Body of pancreas (tissue), 4 donors: Measurements from ENCODE around the gene PTPA. TPM values are rescaled to one million over a fixed set of nuclear protein-coding genes. Genes with fewer than 3 reads are reported as not detected.
A peak's percentile ranks its signal among the peaks of the same experiment; 100 is the strongest.

Experiments
- ATAC-seq: fragments of 150-250 bp; one replicate; pipeline ENCODE4 v1.9.1; 2016
- DNase-seq, 4 donors: peaks; one replicate each; pipeline ENCODE4 v3.0.0-alpha.2; 2019
- H3K27ac ChIP-seq, 4 donors: fragments of 200-600 bp; sonication (generic); 1 replicate in 3 of 4; 2 replicates in 1 of 4; pipeline versions ENCODE4 v1.5.1 to v1.6.1; 2016 to 2019; ENCODE audit warnings: mild to moderate bottlenecking in 1 of 4, mixed read lengths in 1 of 4, moderate library complexity in 1 of 4
- H3K27me3 ChIP-seq, 2 donors: fragments of 200-600 bp; sonication (generic); one replicate each; pipeline ENCODE4 v1.6.0; 2016; ENCODE audit warnings: mild to moderate bottlenecking in 1 of 2
- H3K36me3 ChIP-seq, 2 donors: fragments of 200-600 bp; sonication (generic); replicated peaks in 1 of 2; 2 replicates each; pipeline ENCODE4 v1.5.1; 2016; ENCODE audit warnings: low read depth in 2 of 2; ENCODE audit not compliant: insufficient read depth in 1 of 2
- H3K4me1 ChIP-seq: fragments of 200-600 bp; sonication (generic); one replicate; pipeline ENCODE4 v1.6.0; 2016
- H3K4me3 ChIP-seq, 2 donors: fragments of 200-600 bp; sonication (generic); 1 replicate in 1 of 2; 2 replicates in 1 of 2; pipeline ENCODE4 v1.5.1; 2016 to 2019
- H3K9me3 ChIP-seq, 3 donors: fragments of 200-600 bp; sonication (generic); 1 replicate in 2 of 3; 2 replicates in 1 of 3; pipeline ENCODE4 v1.5.1; 2016
- CTCF ChIP-seq, 7 experiments: fragments of 450-650 bp in 4 of 7; fragments of 200-600 bp in 3 of 7; sonication (generic) in 3 of 7; IDR thresholded peaks; one replicate each; pipeline ENCODE4 v1.5.1; 2016 to 2019; ENCODE audit warnings: antibody characterized with exemption in 7 of 7
- POLR2A ChIP-seq, 3 donors: fragments of 450-650 bp; IDR thresholded peaks; one replicate each; pipeline ENCODE4 v1.6.1; 2016; ENCODE audit warnings: antibody characterized with exemption in 3 of 3, mild to moderate bottlenecking in 2 of 3
- WGBS, 2 donors: methylation state at CpG; one replicate each; pipeline ENCODE4 v1.1.5; 2017; 5-methylcytosine and 5-hydroxymethylcytosine counted together
- intact Hi-C: fragments of 100-400 bp; cut with DNase I; formaldehyde crosslinking; loops from one replicate; pipeline ENCODE4 v1.15.1; 2023
- total RNA-seq, 2 donors: library from RNA; depleted of rRNA; stranded (reverse); fragments of >200 nt; gene quantifications; one replicate each; pipeline ENCODE4 v1.1.0, GENCODE V29; 2016

PTPA gene
- total RNA-seq, 2 donors from 2014 or later: 32.7 to 52.1 TPM

GRCh38 chr9:129178568-129179382 lies 67.6 kb downstream of the PTPA start:
- DNase-seq (peak in 1 of 4 donors; percentile 24), ATAC-seq (no peak)
- peak overlapping the region in 1 of 2 donors; percentile 79 for H3K4me3 ChIP-seq
- H3K4me1 ChIP-seq: peaks cover 36% of the 10 kb centered on the region
- H3K27ac ChIP-seq: peak overlapping the region in 1 of 4 donors; percentile 86
- H3K9me3 ChIP-seq: no peaks in the 10 kb centered on the region
- H3K36me3 ChIP-seq: no peaks in the 10 kb centered on the region
- no peaks in the 10 kb centered on the region for H3K27me3 ChIP-seq
- intact Hi-C loops: loop anchor here (10.0 kb wide), 1 partner anchor 326 kb away; no protein-coding TSS in a partner anchor
- 25 to 52% methylated on average over 18 to 38 of the region's 45 CpGs for WGBS, 2 donors
- TF ChIP-seq CTCF (IDR thresholded peaks at IDR 0.05) (no peak), POLR2A (IDR thresholded peaks at IDR 0.05) (no peak)

GRCh38 chr9:129181246-129181645 lies 70.0 kb downstream of the PTPA start:
- peaks cover 19% of the 10 kb centered on the region for H3K4me1 ChIP-seq
- H3K36me3 ChIP-seq: no peaks in the 10 kb centered on the region
- no peak overlapping the region for H3K4me3 ChIP-seq
- DNase-seq: no peak
- no peak for TF ChIP-seq CTCF (IDR thresholded peaks at IDR 0.05)
- no peak for TF ChIP-seq POLR2A (IDR thresholded peaks at IDR 0.05)
- no peaks in the 10 kb centered on the region for H3K27me3 ChIP-seq
- no peak overlapping the region for H3K27ac ChIP-seq
- 70 to 74% methylated on average over 5 of the region's 5 CpGs for WGBS, 2 donors
- no peak for ATAC-seq
- intact Hi-C loops: no loop called here
- no peaks in the 10 kb centered on the region for H3K9me3 ChIP-seq

DNA sequence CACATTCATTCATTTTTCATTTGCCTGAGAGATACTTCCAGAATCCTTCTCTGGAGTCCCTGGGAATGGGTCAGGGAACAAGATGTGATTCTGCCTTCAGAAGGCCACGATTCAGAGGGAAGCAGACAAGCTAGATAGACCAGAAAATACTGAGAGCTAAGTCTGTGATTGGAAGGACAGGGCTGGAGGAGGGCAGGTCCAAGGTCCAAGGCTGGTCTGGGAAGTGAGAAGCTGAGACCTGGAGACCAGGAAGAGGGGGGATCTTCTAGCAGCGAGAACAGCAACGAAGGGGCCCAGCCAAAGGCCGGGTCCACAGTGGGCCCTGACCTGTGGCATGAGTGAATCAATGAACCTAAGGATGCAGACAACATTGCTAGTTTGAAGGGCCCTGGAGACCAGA lies 70.9 kb downstream of the PTPA start:
- peak in 2 of 4 donors; percentile 40 to 48 for DNase-seq
- Histone ChIP-seq H3K27me3 (no peaks in the 10 kb centered on the region), H3K4me1 (peaks cover 13% of the 10 kb centered on the region), H3K27ac (no peak overlapping the region), H3K4me3 (no peak overlapping the region), H3K36me3 (no peaks in the 10 kb centered on the region), H3K9me3 (no peaks in the 10 kb centered on the region)
- 39 to 58% methylated on average over 4 of the region's 4 CpGs for WGBS, 2 donors
- TF ChIP-seq CTCF (IDR thresholded peaks at IDR 0.05) (no peak), POLR2A (IDR thresholded peaks at IDR 0.05) (no peak)
- intact Hi-C loops: no loop called here
- ATAC-seq: no peak

GRCh38 chr9:129182625-129183494 lies 71.6 kb downstream of the PTPA start:
- no peak for TF ChIP-seq POLR2A (IDR thresholded peaks at IDR 0.05)
- TF ChIP-seq CTCF (IDR thresholded peaks at IDR 0.05): peak in 4 of 7 experiments; percentile 9 to 32 (median 18)
- ATAC-seq: no peak
- H3K27ac ChIP-seq: no peak overlapping the region
- H3K4me1 ChIP-seq: peaks cover 13% of the 10 kb centered on the region
- intact Hi-C loops: no loop called here
- no peaks in the 10 kb centered on the region for H3K9me3 ChIP-seq
- H3K27me3 ChIP-seq: no peaks in the 10 kb centered on the region
- 60 to 70% methylated on average over 17 to 19 of the region's 20 CpGs for WGBS, 2 donors
- H3K4me3 ChIP-seq: no peak overlapping the region
- peak in 3 of 4 donors; percentile 24 to 42 (median 38) for DNase-seq
- H3K36me3 ChIP-seq: no peaks in the 10 kb centered on the region
